Motor neuron (in vitro differentiated cells): ENCODE results near the gene BCL7A. TPM values are rescaled to one million over a fixed set of nuclear protein-coding genes. Genes with fewer than 3 reads are reported as not detected.
"Not testable (repeated sequence)": the region's sequence is repeated elsewhere in the genome, so short reads cannot be mapped to it uniquely, and the experiment has no call there.

Experiments
- ATAC-seq, 8 experiments: fragments of 200-7000 bp; cut with Tn5 transposase; replicated peaks in 6 of 8; 2 replicates each; pipeline ENCODE4 v1.8.0; 2021; ENCODE audit warnings: mild to moderate bottlenecking in 8 of 8, moderate library complexity in 8 of 8
- H3K27ac ChIP-seq, 2 donors: fragments of 250-450 bp; sonication (Bioruptor Pico); 2 replicates each; pipeline ENCODE4 v1.9.0; 2021; ENCODE audit warnings: antibody characterized with exemption in 2 of 2, mild to moderate bottlenecking in 2 of 2, moderate library complexity in 1 of 2
- H3K4me1 ChIP-seq, 2 donors: fragments of 250-450 bp; sonication (Bioruptor Pico); replicated peaks in 1 of 2; 2 replicates each; pipeline ENCODE4 v1.6.1; 2021; ENCODE audit warnings: antibody characterized with exemption in 2 of 2, mild to moderate bottlenecking in 2 of 2, moderate library complexity in 1 of 2
- H3K4me3 ChIP-seq, 5 donors: fragments of 250-450 bp; sonication (Bioruptor Pico); 2 replicates each; pipeline ENCODE4 v1.9.0; 2021; ENCODE audit warnings: antibody characterized with exemption in 5 of 5, mild to moderate bottlenecking in 5 of 5, moderate library complexity in 4 of 5
- WGBS, 10 experiments: fragments of 450-650 bp; shearing (Covaris generic); methylation state at CpG; one replicate each; pipeline ENCODE4 v1.0.0; 2022; 5-methylcytosine and 5-hydroxymethylcytosine counted together
- in situ Hi-C, 9 experiments: fragments of 400-800 bp; cut with MboI; loops; one replicate each; pipeline ENCODE4 v1.15.0; 2021; ENCODE audit warnings: low sequenced_read_pairs in 9 of 9, low pct_unique_long_range_greater_than_20kb in 2 of 9; ENCODE audit not compliant: unreplicated experiment in 9 of 9
- total RNA-seq, 8 experiments: library from RNA; unstranded; fragments of 300-600 nt; gene quantifications; 2 replicates each; pipeline versions ENCODE4 v1.2.3 to v1.2.4, GENCODE V29; 2022

BCL7A gene
- total RNA-seq, 8 experiments from 2014 or later = 1.2 to 68.2 (median 28.2) TPM

DNA sequence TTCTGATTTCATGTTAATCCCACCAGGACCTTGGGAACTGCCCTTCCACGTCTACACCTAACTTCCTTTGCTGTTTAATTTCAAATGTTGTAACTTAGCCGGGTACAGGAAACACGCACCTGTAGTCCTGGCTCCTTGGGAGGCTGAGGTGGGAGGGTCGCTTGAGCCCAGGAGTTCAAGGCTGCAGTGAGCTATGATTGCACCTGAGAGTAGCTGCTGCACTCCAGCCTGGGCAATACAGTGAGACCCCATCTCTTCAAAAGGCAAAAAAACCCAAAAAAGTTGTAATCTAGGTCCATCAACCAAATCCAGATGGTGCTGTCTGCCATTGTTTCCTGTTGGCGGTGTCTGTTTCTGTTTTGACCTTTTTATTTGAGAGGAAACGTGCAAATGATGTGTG is 14.5 kb downstream of the BCL7A start:
- WGBS, 10 experiments = 60 to 100% (median 80%) methylated on average over 1 to 4 of the region's 6 CpGs; no CpG with 5 or more reads in 3 of the 10 experiments
- in situ Hi-C loops = no loop called here
- no peak for ATAC-seq

DNA sequence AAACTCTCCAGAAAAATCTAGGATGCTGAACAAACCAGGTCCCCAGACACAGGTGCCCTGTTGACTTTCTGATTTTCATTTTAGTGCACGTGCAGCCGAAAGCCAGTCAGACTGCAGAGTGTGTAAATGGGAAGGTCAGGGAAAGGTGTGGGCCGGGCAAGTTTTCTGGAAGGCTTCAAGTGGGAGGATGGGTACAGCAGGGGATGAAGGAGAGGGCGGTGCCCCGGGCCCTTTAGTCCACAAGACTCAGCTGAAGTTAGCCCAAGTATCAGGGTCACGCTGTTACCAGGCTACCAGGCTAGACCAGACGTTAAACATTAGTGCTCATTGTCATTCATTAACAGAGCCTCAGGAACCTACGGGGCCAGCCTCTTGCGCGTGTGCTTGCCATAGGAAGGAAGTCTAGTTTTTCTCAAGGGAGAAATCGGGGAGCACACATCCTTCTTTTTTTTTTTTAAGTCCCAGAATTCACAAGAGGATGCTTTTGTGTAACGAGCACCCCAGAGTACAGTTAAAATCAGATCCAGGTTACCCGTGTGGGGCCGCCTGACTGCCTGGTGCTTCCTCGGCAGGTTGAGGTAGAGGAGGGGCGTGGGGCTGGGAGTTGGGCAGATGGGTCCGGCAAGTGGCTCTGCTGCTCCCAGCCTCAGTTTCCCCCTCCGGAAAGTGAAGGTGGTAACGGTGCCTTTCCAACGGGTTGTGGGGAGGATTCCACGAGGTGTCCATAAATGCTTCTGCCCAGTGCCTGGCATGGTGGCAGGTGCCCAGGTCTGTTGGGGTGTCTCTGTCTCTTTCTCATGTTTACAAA is 19.1 kb downstream of the BCL7A start:
- in situ Hi-C loops = no loop called here
- ATAC-seq = no peak
- no peaks in the 10 kb centered on the region for H3K4me1 ChIP-seq
- H3K27ac ChIP-seq = no peak overlapping the region
- WGBS, 10 experiments = 45 to 94% (median 71%) methylated on average over 1 to 14 of the region's 21 CpGs
- H3K4me3 ChIP-seq = no peak overlapping the region

More for the DNA sequence above, 14.5 kb downstream of the BCL7A start:
- H3K27ac ChIP-seq = no peak overlapping the region
- H3K4me3 ChIP-seq = no peak overlapping the region
- peaks cover 0 to 7% of the 10 kb centered on the region in 2 donors for H3K4me1 ChIP-seq

DNA sequence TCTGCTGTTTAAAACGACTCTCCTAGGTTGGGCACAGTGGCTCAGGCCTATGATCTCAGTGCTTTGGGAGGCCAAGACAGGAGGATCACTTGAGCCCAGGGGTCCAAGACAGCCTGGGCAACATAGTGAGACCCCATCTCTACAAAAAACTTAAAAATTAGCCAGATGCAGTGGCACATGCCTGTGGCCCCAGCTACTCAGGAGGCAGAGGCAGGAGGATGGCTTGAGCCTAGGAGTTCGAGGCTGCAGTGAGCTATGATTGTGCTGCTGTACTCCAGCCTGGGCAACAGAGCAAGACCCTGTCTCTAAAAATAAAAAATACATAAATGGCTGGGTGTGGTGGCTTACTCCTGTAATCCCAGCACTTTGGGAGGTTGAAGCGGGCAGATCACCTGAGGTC is 19.8 kb downstream of the BCL7A start:
- H3K27ac ChIP-seq, in situ Hi-C loops, ATAC-seq, H3K4me1 ChIP-seq, H3K4me3 ChIP-seq: not testable (repeated sequence)
- WGBS, 10 experiments = 90 to 100% (median 100%) methylated on average over 1 to 2 of the region's 3 CpGs; no CpG with 5 or more reads in 7 of the 10 experiments

DNA sequence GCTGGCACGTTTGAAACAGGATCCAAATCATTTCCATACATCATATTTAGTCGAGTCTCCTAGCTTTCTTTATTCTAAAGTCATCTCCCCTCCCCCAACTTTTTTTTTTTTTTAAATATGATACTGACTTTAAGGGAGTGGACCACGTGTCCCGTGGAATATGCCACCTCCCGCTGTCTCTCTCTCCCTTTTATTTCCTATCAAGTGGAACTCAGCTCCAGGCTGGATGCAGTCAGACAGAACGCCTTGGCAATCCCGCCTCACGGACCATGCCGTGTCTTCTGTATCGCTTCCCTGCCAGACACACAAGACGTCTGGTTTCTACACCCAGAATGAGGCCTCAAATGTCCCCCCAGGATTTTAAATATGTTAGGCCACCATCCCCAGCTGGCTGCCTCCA is 21.2 kb downstream of the BCL7A start:
- Histone ChIP-seq H3K27ac (no peak overlapping the region), H3K4me3 (no peak overlapping the region), H3K4me1 (no peaks in the 10 kb centered on the region)
- in situ Hi-C loops = no loop called here
- ATAC-seq = no peak
- 0 to 100% (median 82%) methylated on average over 1 to 11 of the region's 11 CpGs for WGBS, 10 experiments

DNA sequence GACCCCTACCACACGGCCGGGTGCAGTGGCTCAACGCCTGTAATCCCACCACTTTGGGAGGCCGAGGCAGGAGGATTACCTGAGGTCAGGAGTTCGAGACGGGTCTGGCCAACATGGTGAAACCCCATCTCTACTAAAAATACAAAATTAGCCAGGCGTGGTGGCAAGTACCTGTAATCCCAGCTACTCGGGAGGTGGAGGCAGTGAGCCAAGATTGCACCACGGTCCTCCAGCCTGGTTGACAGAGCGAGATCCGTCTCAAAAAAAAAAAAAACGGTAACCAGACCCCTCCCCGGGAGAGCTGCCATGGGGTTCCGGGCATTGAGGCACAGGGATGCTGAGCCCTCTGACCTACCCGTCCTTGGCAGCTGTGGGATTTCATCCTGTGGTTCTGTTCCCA is 21.8 kb downstream of the BCL7A start:
- in situ Hi-C loops = no loop called here
- no peak for ATAC-seq
- no peak overlapping the region for H3K27ac ChIP-seq
- no peaks in the 10 kb centered on the region for H3K4me1 ChIP-seq
- 96% methylated on average over 4 of the region's 15 CpGs; no CpG with 5 or more reads in 9 of the 10 experiments for WGBS, 10 experiments
- no peak overlapping the region for H3K4me3 ChIP-seq

DNA sequence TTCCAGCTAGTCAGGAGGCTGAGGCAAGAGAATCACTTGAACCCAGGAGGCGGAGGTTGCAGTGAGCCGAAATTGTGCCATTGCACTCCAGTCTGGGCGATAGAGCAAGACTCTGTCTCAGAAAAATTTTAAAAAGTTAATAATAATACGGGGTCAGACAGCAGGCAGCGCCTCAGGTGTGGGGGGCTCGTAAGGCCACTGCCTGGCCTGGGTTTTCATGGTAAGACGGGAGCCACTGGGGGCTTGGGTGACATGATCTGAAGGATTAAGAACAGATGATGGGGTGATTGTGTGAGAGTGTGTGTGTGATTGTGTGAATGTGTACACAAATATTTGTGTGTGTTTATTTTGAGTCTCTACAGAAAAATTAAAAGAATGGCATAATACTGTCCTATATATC is 23.6 kb downstream of the BCL7A start:
- in situ Hi-C loops = no loop called here
- Histone ChIP-seq H3K27ac (no peak overlapping the region), H3K4me1 (no peaks in the 10 kb centered on the region), H3K4me3 (no peak overlapping the region)
- no peak for ATAC-seq
- WGBS, 10 experiments = 80 to 100% (median 100%) methylated on average over 1 to 4 of the region's 7 CpGs; no CpG with 5 or more reads in 3 of the 10 experiments

DNA sequence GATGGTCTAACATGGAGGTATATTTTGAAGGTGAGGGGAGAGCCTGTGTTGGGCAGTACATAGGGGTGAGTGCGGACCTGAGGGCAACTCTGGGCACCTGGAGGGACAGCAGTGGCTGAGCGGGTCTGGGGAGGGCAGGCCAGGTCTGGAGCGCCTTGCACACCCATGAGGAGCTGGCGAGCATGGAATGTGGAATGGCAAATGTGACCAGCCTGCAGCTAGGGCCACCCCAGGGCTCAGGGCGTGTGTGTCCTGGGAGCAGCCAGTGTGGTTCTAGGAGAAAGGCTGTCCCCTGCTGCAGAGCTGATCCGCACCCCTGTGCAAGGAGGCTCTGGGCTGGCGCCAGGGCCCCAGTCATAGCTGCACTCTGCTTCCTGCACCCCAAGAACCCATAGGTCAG is 24.5 kb downstream of the BCL7A start:
- WGBS, 10 experiments = 61 to 100% methylated on average over 1 to 3 of the region's 7 CpGs; no CpG with 5 or more reads in 8 of the 10 experiments
- H3K4me1 ChIP-seq = no peaks in the 10 kb centered on the region
- in situ Hi-C loops = no loop called here
- no peak for ATAC-seq
- H3K4me3 ChIP-seq = no peak overlapping the region
- H3K27ac ChIP-seq = no peak overlapping the region

DNA sequence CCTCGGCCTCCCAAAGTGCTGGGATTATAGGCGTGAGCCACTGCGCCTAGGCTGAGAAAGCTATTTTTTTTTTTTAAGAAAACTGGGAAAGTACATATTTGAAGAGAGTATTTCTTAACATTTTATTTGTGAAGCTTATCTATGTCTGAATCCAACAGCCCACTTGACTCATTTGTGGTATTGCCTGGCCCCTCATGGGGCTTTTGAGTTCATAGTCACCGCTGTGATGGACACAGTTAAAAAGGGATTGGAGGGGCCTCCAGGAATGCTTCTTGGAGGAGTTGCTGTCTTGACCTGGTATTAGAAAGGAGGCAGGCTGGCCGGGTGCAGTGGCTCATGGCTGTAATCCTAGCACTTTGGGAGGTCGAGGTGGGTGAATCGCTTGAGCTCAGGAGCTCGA is 26.5 kb downstream of the BCL7A start:
- in situ Hi-C loops = no loop called here
- Histone ChIP-seq H3K4me3 (no peak overlapping the region), H3K4me1 (no peaks in the 10 kb centered on the region), H3K27ac (no peak overlapping the region)
- whole genome bisulfite sequencing, 10 experiments = 83 to 100% (median 94%) methylated on average over 1 to 8 of the region's 8 CpGs; no CpG with 5 or more reads in 3 of the 10 experiments
- no peak for ATAC-seq

DNA sequence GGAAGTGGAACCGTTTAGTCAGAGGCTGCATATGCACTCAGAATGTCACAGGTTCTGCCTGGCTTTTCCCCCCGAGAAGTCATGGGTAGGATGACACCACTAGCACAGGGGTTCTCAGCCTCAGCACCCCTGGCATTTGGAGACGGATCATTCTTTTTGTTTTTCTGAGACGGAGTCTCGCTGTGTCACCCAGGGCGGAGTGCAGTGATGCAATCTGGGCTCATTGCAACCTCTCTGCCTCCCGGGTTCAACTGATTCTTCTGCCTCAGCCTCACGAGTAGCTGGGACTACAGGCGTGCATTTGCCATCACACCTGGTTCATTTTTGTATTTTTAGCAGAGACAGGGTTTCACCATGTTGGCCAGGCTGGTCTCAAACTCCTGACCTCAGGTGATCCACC is 28.1 kb downstream of the BCL7A start:
- WGBS, 10 experiments = 60 to 100% (median 73%) methylated on average over 1 to 3 of the region's 9 CpGs; no CpG with 5 or more reads in 5 of the 10 experiments
- no peak for ATAC-seq
- no peak overlapping the region for H3K27ac ChIP-seq
- no peak overlapping the region for H3K4me3 ChIP-seq
- H3K4me1 ChIP-seq = no peaks in the 10 kb centered on the region
- in situ Hi-C loops = loop anchor here in 3 of 9 experiments (10.0 kb wide), 2 partner anchors 75 to 85 kb away; no protein-coding TSS in a partner anchor

DNA sequence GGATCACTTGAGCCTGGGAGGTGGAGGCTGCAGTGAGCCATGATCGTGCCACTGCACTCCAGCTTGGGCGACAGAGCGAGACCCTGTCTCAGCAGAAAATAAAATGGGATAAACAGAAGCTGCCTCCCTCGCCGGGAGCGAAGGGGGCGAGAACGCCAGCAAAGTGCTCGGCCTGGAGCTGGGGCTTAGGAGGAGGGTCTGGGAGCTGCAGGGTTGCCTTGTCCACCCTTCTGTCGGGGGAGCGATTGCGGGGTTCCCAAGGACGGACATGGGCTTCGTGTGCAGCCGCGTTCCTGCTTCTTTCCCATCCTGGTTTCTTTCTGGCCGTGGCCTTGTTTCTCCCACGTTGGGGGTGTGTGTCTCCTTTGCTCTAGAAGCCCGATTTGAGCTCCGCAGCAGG is 29.0 kb downstream of the BCL7A start:
- no peak overlapping the region for H3K4me3 ChIP-seq
- in situ Hi-C loops = loop anchor here in 3 of 9 experiments (10.0 kb wide), 2 partner anchors 74 to 84 kb away; no protein-coding TSS in a partner anchor
- no peak for ATAC-seq
- H3K4me1 ChIP-seq = no peaks in the 10 kb centered on the region
- 80 to 100% (median 95%) methylated on average over 1 to 12 of the region's 20 CpGs; no CpG with 5 or more reads in 3 of the 10 experiments for WGBS, 10 experiments
- H3K27ac ChIP-seq = no peak overlapping the region

DNA sequence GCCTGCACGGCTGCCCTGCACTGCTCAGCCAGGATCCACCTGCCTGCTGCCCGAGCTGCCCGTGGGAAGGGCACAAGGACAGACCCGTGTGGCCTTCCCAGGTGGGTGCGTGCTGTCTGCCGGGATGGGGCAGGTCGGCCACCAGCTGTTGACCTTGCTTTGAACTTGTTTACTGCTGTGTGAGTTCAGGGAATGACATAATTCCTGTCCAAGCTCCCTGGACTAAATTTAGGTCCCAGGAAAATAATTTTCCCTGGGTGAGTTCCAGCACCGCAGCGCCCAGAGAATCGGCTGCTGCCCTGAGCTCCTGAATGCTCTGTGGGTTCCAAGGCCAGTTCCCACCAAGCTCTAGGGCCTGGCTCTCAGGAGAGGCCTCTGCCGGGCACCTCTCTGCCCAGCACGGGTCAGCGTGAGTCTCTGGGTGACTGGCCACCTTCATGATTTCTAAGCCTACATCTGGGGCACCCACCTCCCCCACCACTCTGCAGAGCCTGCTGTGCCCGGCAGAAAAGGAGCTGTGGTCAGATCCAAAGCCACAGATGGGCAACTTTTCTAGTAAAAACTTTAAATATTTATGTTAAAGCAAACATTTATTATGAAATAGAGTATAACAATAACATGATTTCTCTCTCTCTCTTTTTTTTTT is 29.7 kb downstream of the BCL7A start:
- Histone ChIP-seq H3K4me3 (no peak overlapping the region), H3K4me1 (no peaks in the 10 kb centered on the region), H3K27ac (no peak overlapping the region)
- no peak for ATAC-seq
- WGBS, 10 experiments = 60 to 100% (median 93%) methylated on average over 1 to 5 of the region's 14 CpGs; no CpG with 5 or more reads in 5 of the 10 experiments
- in situ Hi-C loops = loop anchor here in 3 of 9 experiments (10.0 kb wide), 2 partner anchors 73 to 83 kb away; no protein-coding TSS in a partner anchor

DNA sequence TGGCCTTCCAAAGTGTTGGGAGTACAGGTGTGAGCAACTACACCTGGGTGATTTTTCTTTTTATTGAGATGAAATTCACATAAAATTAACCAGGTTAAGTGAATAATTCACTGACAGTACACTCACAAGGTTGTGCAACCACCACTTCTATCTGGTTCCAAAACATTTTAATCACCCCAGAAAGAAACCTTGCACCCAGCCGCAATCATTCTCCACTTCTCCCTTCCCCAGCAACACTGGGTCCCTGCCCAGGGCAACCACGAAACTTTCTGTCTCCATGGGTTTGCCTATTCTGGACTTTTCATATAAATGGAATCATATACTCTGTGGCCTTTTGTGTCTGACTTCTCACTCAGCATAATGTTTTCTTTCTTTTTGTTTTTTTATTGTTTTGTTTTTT is 30.6 kb downstream of the BCL7A start:
- no peak overlapping the region for H3K27ac ChIP-seq
- ATAC-seq = no peak
- WGBS, 10 experiments = 83 to 100% (median 95%) methylated on average over 1 to 2 of the region's 2 CpGs; no CpG with 5 or more reads in 1 of the 10 experiments
- in situ Hi-C loops = loop anchor here in 3 of 9 experiments (10.0 kb wide), 2 partner anchors 73 to 83 kb away; no protein-coding TSS in a partner anchor
- no peak overlapping the region for H3K4me3 ChIP-seq
- no peaks in the 10 kb centered on the region for H3K4me1 ChIP-seq

DNA sequence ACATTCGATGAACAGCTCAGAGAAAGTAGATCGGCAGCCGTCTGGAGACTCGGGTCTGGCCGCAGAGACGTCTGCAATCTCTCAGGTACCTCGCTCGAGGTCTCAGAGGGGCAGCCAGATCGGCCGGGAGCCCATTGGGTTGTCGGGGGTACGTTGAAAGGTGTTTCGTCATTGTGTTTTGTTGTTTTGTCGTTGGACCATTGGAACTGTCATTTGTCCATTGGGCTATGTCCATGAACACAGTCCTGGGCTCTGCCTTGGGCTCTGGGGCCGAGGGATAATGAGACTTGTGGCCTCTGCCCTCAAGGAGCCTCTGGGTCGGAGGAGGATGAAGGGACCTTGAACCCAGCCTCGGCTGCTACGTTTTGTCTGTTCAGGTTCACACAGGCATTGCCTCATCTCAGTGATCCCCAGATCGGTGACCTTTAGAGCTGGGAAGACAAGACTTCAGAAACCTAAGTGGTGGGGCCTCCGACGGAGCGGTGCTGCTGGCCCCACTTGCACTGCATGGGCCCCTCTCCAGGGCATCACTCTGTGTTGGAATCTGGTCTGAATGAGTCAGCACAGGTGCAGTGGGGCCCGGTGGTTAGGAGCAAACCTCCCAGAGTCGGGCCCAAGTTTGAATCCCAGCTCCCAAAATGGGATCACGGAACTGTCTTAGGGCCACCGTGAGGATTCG is 33.3 kb downstream of the BCL7A start:
- in situ Hi-C loops = loop anchor here in 3 of 9 experiments (10.0 kb wide), 2 partner anchors 70 to 80 kb away; no protein-coding TSS in a partner anchor
- H3K4me3 ChIP-seq = no peak overlapping the region
- WGBS, 10 experiments = 60 to 100% (median 80%) methylated on average over 1 to 6 of the region's 27 CpGs; no CpG with 5 or more reads in 4 of the 10 experiments
- H3K4me1 ChIP-seq = no peaks in the 10 kb centered on the region
- H3K27ac ChIP-seq = no peak overlapping the region
- no peak for ATAC-seq
